HG02798 (cell line): ENCODE measurements around the gene TSPEAR.

Experiments used
- ATAC-seq: cut with Tn5 transposase; IDR thresholded peaks from one replicate; pipeline ENCODE4 v1.9.1; 2021; ENCODE audit warnings: mild to moderate bottlenecking; ENCODE audit not compliant: unreplicated experiment, poor library complexity

The TSPEAR gene

GRCh38 chr21:44711327-44712202 lies at the start of gene TSPEAR:
Gene TSPEAR (minus strand): TSS chr21:44711572. CDS start chr21:44711514, 58 bp downstream.
- no peak for ATAC-seq

GRCh38 chr21:44760376-44760775 lies 49.0 kb upstream of the TSPEAR start:
- ATAC-seq: no peak

GRCh38 chr21:44759628-44760285 lies 48.4 kb upstream of the TSPEAR start:
- ATAC-seq: no peak

GRCh38 chr21:44758781-44759627 lies 47.6 kb upstream of the TSPEAR start:
- no peak for ATAC-seq

GRCh38 chr21:44758141-44758561 lies 46.8 kb upstream of the TSPEAR start:
- no peak for ATAC-seq

- ATAC-seq: no peak
Observed at GRCh38 chr21:44757731-44758130, 46.4 kb upstream of the TSPEAR start.

GRCh38 chr21:44756423-44757185 lies 45.2 kb upstream of the TSPEAR start:
- no peak for ATAC-seq

- ATAC-seq: no peak
Observed at GRCh38 chr21:44755227-44755626, 43.9 kb upstream of the TSPEAR start.

- ATAC-seq: no peak
Observed at GRCh38 chr21:44753357-44753756, 42.0 kb upstream of the TSPEAR start.

- no peak for ATAC-seq
Observed at GRCh38 chr21:44752671-44753235, 41.4 kb upstream of the TSPEAR start.

- no peak for ATAC-seq
Observed at GRCh38 chr21:44751799-44752636, 40.6 kb upstream of the TSPEAR start.

- no peak for ATAC-seq
Observed at GRCh38 chr21:44751186-44751798, 39.9 kb upstream of the TSPEAR start.

GRCh38 chr21:44750675-44751025 lies 39.3 kb upstream of the TSPEAR start:
- ATAC-seq: no peak

- ATAC-seq: no peak
Observed at GRCh38 chr21:44749759-44750674, 38.6 kb upstream of the TSPEAR start.

- ATAC-seq: no peak
Observed at GRCh38 chr21:44749116-44749758, 37.9 kb upstream of the TSPEAR start.

- ATAC-seq: no peak
Observed at GRCh38 chr21:44748621-44749020, 37.2 kb upstream of the TSPEAR start.
